HFFc6 (cell line): Measurements from ENCODE around the gene SLC17A4. TPM values are rescaled to one million over a fixed set of nuclear protein-coding genes. Genes with fewer than 3 reads are reported as not detected.

Source experiments
- DNase-seq: peaks from one replicate; pipeline ENCODE4 v3.0.0-alpha.2; 2018
- H3K27ac Mint-ChIP-seq: 2 replicates; pipeline ENCODE4 v1.8.0; 2020; ENCODE audit warnings: mild to moderate bottlenecking, mixed read lengths
- H3K27me3 Mint-ChIP-seq: 2 replicates; pipeline ENCODE4 v1.8.0; 2021; ENCODE audit warnings: mild to moderate bottlenecking, moderate library complexity, mixed read lengths; ENCODE audit not compliant: insufficient read depth
- H3K36me3 Mint-ChIP-seq: 2 replicates; pipeline ENCODE4 v1.8.0; 2021; ENCODE audit warnings: low read depth, mixed read lengths
- H3K4me1 Mint-ChIP-seq: 2 replicates; pipeline ENCODE4 v1.8.0; 2020; ENCODE audit warnings: low read depth, mixed read lengths
- H3K4me3 Mint-ChIP-seq: 2 replicates; pipeline ENCODE4 v1.8.0; 2020; ENCODE audit warnings: mild to moderate bottlenecking, moderate library complexity, mixed read lengths
- H3K9me3 Mint-ChIP-seq: 2 replicates; pipeline ENCODE4 v1.8.0; 2020; ENCODE audit warnings: mild to moderate bottlenecking, mixed read lengths
- CTCF ChIP-seq: fragments of 200-600 bp; sonication (generic); IDR thresholded peaks from 2 replicates; pipeline ENCODE4 v1.5.0; 2021; ENCODE audit warnings: antibody characterized with exemption, mild to moderate bottlenecking
- total RNA-seq, 6 experiments: library from RNA; stranded (reverse); fragmentation: NEBNext Ultra II Directional; extraction: Animal tissue kit (Norgen Biotek cat#: 25700); gene quantifications; 2 replicates in 1 of 6; 3 replicates in 5 of 6; pipeline ENCODE4 v1.2.3, GENCODE V29; 2021

Gene SLC17A4
- total RNA-seq, 6 experiments from 2014 or later = not detected

GRCh38 chr6:25750906-25751305, 3.6 kb upstream of the SLC17A4 start:
- Mint-ChIP-seq H3K4me1 (no peaks in the 10 kb centered on the region), H3K9me3 (0 out of 2 replicates have a peak, but pooled peaks cover 7% of the 10 kb centered on the region), H3K27ac (no peak overlapping the region), H3K27me3 (no peaks in the 10 kb centered on the region), H3K36me3 (no peaks in the 10 kb centered on the region), H3K4me3 (no peak overlapping the region)
- no peak for TF ChIP-seq CTCF
- DNase-seq = no peak

- no peak for TF ChIP-seq CTCF
- no peaks in the 10 kb centered on the region for H3K4me1 Mint-ChIP-seq
- no peaks in the 10 kb centered on the region; the same call in 1 of the 2 replicates for H3K27me3 Mint-ChIP-seq
- H3K4me3 Mint-ChIP-seq = no peak overlapping the region
- H3K9me3 Mint-ChIP-seq = 0 out of 2 replicates have a peak, but pooled peaks cover 7% of the 10 kb centered on the region
- no peaks in the 10 kb centered on the region for H3K36me3 Mint-ChIP-seq
- no peak overlapping the region for H3K27ac Mint-ChIP-seq
- no peak for DNase-seq
Measured at GRCh38 chr6:25753079-25753478, 1.5 kb upstream of the SLC17A4 start.

GRCh38 chr6:25755483-25755882, 941 bp downstream of the SLC17A4 start:
- Mint-ChIP-seq H3K9me3 (0 out of 2 replicates have a peak, but pooled peaks cover 7% of the 10 kb centered on the region), H3K36me3 (no peaks in the 10 kb centered on the region), H3K4me3 (no peak overlapping the region), H3K4me1 (no peaks in the 10 kb centered on the region), H3K27me3 (no peaks in the 10 kb centered on the region; the same call in 1 of the 2 replicates), H3K27ac (no peak overlapping the region)
- no peak for DNase-seq
- no peak for TF ChIP-seq CTCF

- Mint-ChIP-seq H3K4me3 (no peak overlapping the region), H3K4me1 (no peaks in the 10 kb centered on the region), H3K9me3 (0 out of 2 replicates have a peak, but pooled peaks cover 7% of the 10 kb centered on the region), H3K27me3 (no peaks in the 10 kb centered on the region; the same call in 1 of the 2 replicates), H3K27ac (no peak overlapping the region), H3K36me3 (no peaks in the 10 kb centered on the region)
- no peak for DNase-seq
- TF ChIP-seq CTCF = no peak
Measured at GRCh38 chr6:25756382-25757363, 2.1 kb downstream of the SLC17A4 start.

GRCh38 chr6:25757936-25758642, 3.5 kb downstream of the SLC17A4 start:
- H3K4me3 Mint-ChIP-seq = no peak overlapping the region
- no peak for TF ChIP-seq CTCF
- DNase-seq = no peak
- H3K4me1 Mint-ChIP-seq = no peaks in the 10 kb centered on the region
- no peak overlapping the region for H3K27ac Mint-ChIP-seq
- 0 out of 2 replicates have a peak, but pooled peaks cover 7% of the 10 kb centered on the region for H3K9me3 Mint-ChIP-seq
- H3K36me3 Mint-ChIP-seq = no peaks in the 10 kb centered on the region
- H3K27me3 Mint-ChIP-seq = no peaks in the 10 kb centered on the region; the same call in 1 of the 2 replicates
